Activated naive CD8-positive, alpha-beta T cell treated with anti-CD3 and anti-CD28 coated beads for 36 hours (primary cell): Measurements from ENCODE around the gene PLEKHN1. TPM values are rescaled to one million over a fixed set of nuclear protein-coding genes. Genes with fewer than 3 reads are reported as not detected.
"Not testable (repeated sequence)": the region's sequence is repeated elsewhere in the genome, so short reads cannot be mapped to it uniquely, and the experiment has no call there.

ENCODE experiments used
- DNase-seq: peaks from one replicate; pipeline ENCODE4 v3.0.0; 2021
- H3K27ac Mint-ChIP-seq: one replicate; pipeline ENCODE4 v1.8.0; 2022; ENCODE audit warnings: mild to moderate bottlenecking, moderate library complexity, mixed read lengths
- H3K27me3 Mint-ChIP-seq: one replicate; pipeline ENCODE4 v1.8.0; 2022; ENCODE audit warnings: mild to moderate bottlenecking, mixed read lengths
- H3K36me3 Mint-ChIP-seq: one replicate; pipeline ENCODE4 v1.8.0; 2021; ENCODE audit warnings: mild to moderate bottlenecking, mixed read lengths
- H3K4me1 Mint-ChIP-seq: one replicate; pipeline ENCODE4 v1.8.0; 2021; ENCODE audit warnings: mixed read lengths
- H3K4me3 Mint-ChIP-seq: one replicate; pipeline ENCODE4 v1.8.0; 2022; ENCODE audit warnings: mild to moderate bottlenecking, moderate library complexity, mixed read lengths
- H3K9me3 Mint-ChIP-seq: one replicate; pipeline ENCODE4 v1.8.0; 2022; ENCODE audit warnings: mixed read lengths
- total RNA-seq, 2 experiments: library from RNA; stranded (reverse); gene quantifications; one replicate each; pipeline ENCODE4 v1.2.3, GENCODE V29; 2021

PLEKHN1 gene
- total RNA-seq, 2 experiments from 2014 or later: 0.85 to 1.3 TPM

DNA sequence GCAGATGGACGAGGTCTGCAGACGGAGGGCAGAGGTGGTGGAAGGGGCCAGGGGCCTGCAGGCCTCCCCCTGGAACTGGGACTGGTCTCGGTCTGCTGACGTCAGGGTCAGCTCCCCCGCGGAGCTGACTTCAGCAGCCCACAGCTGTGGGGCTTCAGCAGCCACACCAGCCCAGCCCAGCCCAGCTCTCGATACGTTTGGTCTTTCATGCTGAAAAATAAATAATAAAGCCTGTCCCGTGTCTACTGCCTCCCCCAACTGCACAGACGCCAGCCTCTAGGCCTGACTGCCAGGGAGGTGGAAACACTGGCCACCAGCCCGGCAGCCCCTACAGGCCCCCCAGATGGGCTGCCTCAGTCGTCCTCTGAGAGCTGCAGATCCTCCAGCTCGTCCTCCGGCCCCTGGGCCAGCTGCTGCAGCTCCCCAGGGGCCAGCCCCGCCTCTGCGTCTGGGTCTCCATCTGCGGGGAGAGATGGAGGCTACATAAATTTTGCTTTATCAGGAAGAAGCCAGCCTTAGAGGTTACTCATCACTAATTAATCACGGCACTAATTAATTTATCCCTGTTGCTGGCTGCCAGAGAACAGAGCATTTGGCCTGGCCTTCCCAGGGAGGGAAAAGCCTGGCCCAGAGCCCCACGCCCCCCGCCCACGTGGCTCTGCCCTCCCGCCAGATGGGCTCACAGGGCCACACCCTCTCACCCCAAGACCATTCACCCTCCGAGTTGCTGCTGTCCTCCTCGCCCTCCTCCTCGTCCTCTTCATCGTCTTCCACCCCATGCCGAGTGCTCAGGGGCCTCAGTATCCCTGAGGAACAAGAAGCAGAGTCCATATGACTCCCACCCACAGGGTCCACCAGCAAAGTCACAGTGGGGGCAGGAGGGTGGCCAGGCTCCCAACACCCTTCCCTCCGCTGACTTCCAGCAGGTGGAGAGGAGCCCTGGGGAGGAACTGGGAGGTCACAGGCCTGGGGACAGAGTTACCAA lies 21.6 kb upstream of the PLEKHN1 start:
- Mint-ChIP-seq H3K4me1 (peaks cover 9% of the 10 kb centered on the region), H3K4me3 (peak overlapping the region; percentile 55), H3K9me3 (no peaks in the 10 kb centered on the region), H3K27me3 (peaks cover 30% of the 10 kb centered on the region), H3K36me3 (peaks cover 18% of the 10 kb centered on the region), H3K27ac (no peak overlapping the region)
- no peak for DNase-seq

DNA sequence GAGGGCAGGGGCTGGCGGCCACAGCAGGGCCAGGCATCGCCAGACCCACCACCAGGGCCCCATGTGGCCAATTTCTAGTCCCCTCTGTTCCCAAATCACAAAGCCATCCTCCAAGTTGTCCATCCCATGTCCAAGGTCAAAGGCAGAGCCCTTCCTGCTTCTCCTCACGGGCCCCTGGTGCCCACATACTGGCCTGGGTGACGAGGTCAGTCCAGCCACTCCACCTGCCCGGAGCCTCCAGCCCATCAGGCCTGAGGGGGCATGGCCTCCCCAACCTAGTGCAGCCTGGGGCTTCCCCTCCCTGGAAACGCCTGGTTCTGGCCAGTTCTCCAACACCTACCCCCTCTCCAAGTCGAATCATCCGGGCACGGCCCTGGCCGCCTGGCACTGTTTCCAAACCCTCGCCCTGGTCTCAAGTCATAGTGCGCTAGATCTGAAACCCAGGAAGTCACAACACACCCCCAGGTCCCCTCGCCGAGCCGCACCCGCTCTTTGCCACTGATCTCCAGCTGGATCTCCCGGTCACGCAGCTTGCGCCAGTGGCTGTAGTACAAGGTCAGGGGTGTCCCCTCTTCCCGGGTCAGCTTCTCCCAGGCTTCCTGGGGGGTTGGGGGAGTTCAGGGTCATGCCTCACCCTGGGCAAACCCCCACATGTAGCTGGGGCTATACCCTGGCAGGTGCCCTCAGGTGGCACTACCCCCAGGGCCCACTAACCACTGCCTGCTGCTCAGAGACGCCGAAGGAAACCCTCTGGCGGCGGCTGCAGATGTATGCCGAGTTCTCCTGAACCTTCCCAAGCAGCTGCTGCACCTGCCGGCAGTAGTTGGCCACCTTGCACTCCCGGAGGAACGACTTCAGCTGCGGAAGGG lies 20.4 kb upstream of the PLEKHN1 start:
- H3K27ac Mint-ChIP-seq: peak overlapping the region; percentile 28
- H3K36me3 Mint-ChIP-seq: peaks cover 27% of the 10 kb centered on the region
- no peaks in the 10 kb centered on the region for H3K9me3 Mint-ChIP-seq
- peaks cover 25% of the 10 kb centered on the region for H3K27me3 Mint-ChIP-seq
- H3K4me3 Mint-ChIP-seq: peak overlapping the region; percentile 14
- no peak for DNase-seq
- H3K4me1 Mint-ChIP-seq: peaks cover 6% of the 10 kb centered on the region

DNA sequence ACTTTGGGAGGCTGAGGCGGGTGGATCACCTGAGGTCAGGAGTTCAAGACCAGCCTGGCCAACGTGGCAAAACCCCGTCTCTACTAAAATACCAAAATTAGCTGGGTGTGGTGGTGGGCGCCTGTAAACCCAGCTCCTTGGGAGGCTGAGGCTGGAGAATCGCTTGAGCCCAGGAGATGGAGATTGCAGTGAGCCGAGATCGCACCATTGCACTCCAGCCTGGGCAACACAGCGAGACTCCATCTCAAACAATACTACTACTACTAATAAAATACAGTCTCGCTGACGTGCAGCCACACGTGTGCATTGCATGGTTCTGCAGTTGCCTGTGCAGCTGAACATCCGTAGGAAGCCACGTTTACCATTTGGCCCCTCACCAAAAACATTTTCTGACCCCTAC lies 19.5 kb upstream of the PLEKHN1 start:
- H3K9me3 Mint-ChIP-seq, H3K4me3 Mint-ChIP-seq, H3K4me1 Mint-ChIP-seq, H3K27ac Mint-ChIP-seq, DNase-seq: not testable (repeated sequence)
- peaks cover 19% of the 10 kb centered on the region for H3K27me3 Mint-ChIP-seq
- peaks cover 33% of the 10 kb centered on the region for H3K36me3 Mint-ChIP-seq

DNA sequence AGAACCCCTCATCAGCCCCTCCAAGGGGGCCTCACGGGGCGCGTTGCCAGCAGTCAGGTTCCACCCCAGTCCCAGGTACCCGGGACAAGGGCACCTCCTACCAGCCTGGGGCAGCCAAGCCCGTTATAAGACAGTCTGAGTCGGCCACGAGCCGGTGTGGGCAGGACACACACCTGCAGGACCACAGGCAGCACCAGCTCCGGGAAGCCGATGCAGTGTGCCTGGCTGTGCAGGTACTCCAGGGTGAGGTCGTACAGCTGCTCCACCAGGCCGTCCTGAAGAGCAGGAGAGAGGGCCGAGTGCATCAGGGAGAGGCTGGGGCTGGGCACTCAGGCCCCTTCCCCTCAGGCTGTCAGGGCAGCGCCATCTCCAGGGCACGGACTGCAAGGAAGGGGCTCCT lies 18.3 kb upstream of the PLEKHN1 start:
- no peaks in the 10 kb centered on the region for H3K9me3 Mint-ChIP-seq
- no peak overlapping the region for H3K4me3 Mint-ChIP-seq
- no peak overlapping the region for H3K27ac Mint-ChIP-seq
- peaks cover 35% of the 10 kb centered on the region for H3K36me3 Mint-ChIP-seq
- DNase-seq: no peak
- H3K4me1 Mint-ChIP-seq: peaks cover 3% of the 10 kb centered on the region
- H3K27me3 Mint-ChIP-seq: peaks cover 16% of the 10 kb centered on the region

DNA sequence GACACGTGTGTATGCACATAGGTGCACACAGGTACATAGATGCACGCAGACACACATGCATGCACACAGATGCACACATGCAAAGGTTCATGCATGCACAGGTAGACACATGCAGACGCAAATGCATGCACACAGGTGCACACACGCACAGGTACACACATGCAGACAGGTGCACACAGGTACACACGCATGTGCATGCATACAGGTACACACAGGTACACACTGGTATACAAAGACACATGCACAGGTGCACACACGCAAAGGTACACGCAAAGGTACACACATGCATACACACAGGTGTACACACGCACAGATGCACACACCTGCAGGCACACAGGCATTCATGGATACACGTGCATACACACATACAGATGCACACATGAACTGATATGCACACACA lies 16.0 kb upstream of the PLEKHN1 start:
- no peak overlapping the region for H3K27ac Mint-ChIP-seq
- peaks cover 36% of the 10 kb centered on the region for H3K36me3 Mint-ChIP-seq
- no peak overlapping the region for H3K4me3 Mint-ChIP-seq
- no peaks in the 10 kb centered on the region for H3K27me3 Mint-ChIP-seq
- no peaks in the 10 kb centered on the region for H3K9me3 Mint-ChIP-seq
- no peaks in the 10 kb centered on the region for H3K4me1 Mint-ChIP-seq
- DNase-seq: no peak

DNA sequence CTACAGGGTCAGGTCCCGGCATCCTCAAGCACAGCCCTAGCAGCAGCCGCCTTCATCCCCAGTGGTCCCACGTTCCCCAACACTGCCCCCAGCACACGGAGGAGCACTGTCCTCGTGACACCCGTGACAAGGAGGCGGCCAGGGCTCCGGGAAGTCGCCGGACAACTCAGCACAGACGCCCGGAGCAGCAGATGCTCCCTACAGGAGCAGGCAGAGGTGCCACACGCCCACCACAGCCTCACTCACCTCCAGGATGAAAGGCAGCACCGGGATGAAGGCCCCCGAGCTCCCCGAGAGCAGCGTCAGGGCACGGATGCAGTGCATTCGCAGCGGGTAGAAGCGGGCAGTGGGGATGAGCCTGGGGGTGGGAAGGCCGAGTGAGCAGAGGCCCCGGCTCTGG lies 15.4 kb upstream of the PLEKHN1 start:
- no peak for DNase-seq
- Mint-ChIP-seq H3K27me3 (no peaks in the 10 kb centered on the region), H3K9me3 (no peaks in the 10 kb centered on the region), H3K27ac (no peak overlapping the region), H3K36me3 (peaks cover 34% of the 10 kb centered on the region), H3K4me1 (no peaks in the 10 kb centered on the region), H3K4me3 (no peak overlapping the region)

DNA sequence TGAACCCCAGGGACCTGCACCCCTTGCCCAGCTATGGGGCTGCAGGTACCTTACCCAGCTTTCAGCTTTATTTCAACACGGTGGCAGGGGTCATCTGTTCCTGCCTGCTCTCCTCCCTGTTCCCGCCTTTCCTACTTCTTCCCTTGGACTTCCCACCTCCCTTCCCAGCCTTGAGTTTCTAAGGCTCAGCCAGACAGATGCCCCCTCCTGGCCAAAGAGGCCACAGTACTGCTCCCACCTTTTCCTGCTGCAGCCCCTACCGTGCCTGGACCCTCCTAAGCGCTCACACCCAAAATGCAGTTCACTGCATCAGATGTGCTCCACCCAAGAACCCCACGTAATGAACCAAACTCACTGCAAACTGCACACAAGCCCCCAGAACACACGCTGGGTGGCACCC lies 14.9 kb upstream of the PLEKHN1 start:
- Mint-ChIP-seq H3K27ac (no peak overlapping the region), H3K27me3 (no peaks in the 10 kb centered on the region), H3K4me3 (no peak overlapping the region), H3K4me1 (no peaks in the 10 kb centered on the region), H3K36me3 (peaks cover 32% of the 10 kb centered on the region), H3K9me3 (no peaks in the 10 kb centered on the region)
- DNase-seq: no peak

DNA sequence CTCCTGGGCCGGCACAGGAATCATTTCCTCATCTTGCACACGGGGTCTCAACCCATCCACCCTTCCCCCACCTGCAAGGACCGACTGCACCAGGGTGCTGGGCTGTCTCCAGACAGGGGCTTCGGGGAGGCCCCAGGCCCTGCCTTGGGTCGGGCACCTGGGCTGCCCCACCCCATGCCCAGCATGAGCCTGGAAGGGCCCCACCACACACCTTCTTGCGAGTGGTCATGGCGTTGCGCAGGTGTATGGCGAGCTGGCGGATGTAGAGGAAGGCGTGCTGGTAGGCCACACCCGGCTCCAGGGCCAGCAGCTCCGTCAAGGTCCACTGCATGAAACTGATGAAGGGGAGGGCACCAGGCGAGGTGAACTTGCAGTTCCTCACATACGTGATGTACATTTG lies 14.1 kb upstream of the PLEKHN1 start:
- H3K27ac Mint-ChIP-seq: no peak overlapping the region
- H3K36me3 Mint-ChIP-seq: peaks cover 30% of the 10 kb centered on the region
- DNase-seq: no peak
- H3K4me1 Mint-ChIP-seq: peaks cover 3% of the 10 kb centered on the region
- H3K4me3 Mint-ChIP-seq: no peak overlapping the region
- no peaks in the 10 kb centered on the region for H3K27me3 Mint-ChIP-seq
- no peaks in the 10 kb centered on the region for H3K9me3 Mint-ChIP-seq

DNA sequence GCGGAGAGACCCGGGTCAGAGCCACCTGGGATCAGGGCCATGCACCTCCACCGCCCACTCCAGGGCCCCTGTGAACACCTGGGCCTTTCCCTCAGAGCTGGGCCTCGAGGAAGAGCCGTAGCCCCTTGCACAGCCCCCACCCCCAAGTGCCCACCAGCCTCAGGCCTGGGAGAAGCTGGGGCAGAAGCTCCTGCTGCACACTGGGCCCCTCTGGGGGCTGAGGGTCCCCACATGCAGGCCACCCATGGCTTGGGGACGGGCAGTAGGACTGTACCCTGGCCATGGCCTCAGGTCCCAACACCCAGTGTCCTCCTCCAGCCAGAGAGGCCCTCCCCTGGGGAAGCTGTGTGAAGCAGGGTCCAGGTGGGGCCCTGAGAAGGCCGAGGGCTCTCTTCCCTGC lies 13.7 kb upstream of the PLEKHN1 start:
- H3K36me3 Mint-ChIP-seq: peaks cover 32% of the 10 kb centered on the region
- H3K4me3 Mint-ChIP-seq: no peak overlapping the region

DNA sequence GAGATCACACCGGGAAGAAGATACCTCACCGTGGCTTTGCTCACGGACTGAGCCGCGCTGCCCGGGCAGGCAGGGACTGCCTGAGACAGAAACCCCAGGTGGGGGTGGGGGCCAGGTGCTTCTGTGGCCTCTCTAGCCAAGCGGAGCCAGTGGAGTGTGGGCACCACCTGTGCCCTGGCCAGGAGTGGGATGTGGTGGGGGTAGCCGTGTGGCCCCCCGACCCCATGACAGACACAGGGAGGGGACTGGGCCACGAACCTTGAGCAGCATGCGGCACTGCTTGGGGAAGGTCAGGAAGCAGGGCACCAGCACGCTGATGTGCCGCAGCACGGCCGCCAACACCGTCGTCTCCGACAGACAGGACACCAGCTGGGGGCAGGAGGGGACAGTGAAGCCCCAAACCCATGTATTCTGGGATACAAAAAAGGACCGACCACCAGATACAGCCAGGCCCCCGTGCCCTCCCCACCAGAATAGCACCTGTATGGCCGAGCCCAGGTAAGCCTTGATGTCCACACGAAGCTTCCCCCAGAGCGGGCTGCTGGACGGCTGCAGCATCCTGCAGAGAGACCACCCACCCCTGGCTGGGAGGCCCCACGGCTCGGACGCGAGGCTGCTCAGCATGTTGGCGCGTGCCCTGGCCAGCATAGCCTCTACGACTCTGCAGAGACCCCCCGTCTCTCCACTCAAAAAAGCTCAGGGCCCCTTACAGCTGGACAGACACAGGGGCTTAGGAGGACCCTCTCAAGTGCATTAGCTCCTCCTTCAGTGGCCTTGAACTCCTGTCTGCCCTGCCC lies 12.6 kb upstream of the PLEKHN1 start:
- H3K27me3 Mint-ChIP-seq: no peaks in the 10 kb centered on the region
- H3K9me3 Mint-ChIP-seq: no peaks in the 10 kb centered on the region
- peaks cover 12% of the 10 kb centered on the region for H3K4me1 Mint-ChIP-seq
- no peak overlapping the region for H3K27ac Mint-ChIP-seq
- no peak overlapping the region for H3K4me3 Mint-ChIP-seq
- no peak for DNase-seq
- H3K36me3 Mint-ChIP-seq: peaks cover 38% of the 10 kb centered on the region

More for the DNA sequence above, 13.7 kb upstream of the PLEKHN1 start:
- no peak for DNase-seq
- no peaks in the 10 kb centered on the region for H3K9me3 Mint-ChIP-seq
- no peaks in the 10 kb centered on the region for H3K27me3 Mint-ChIP-seq
- H3K4me1 Mint-ChIP-seq: peaks cover 5% of the 10 kb centered on the region
- no peak overlapping the region for H3K27ac Mint-ChIP-seq

DNA sequence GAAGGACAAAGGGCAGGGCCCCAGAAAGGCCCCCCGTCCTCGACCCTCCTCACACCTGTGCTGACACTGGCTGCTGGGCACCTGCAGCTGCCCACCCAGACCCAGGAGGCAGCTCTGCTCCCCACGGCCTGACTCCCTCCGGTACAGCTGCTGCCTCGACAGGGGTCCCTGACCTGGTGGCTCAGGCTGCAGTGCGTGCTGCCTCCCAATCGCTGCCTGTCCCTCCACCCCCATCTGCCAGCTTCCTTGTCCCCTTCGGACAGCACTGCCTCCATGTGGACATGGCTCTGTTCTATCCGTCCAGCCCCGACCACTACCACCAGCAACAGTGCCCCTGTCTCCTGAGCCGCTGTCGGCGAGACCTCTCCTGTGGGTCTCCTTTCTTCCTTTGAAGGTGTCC lies 11.4 kb upstream of the PLEKHN1 start:
- Mint-ChIP-seq H3K4me1 (peaks cover 12% of the 10 kb centered on the region), H3K4me3 (no peak overlapping the region), H3K27me3 (no peaks in the 10 kb centered on the region), H3K36me3 (peaks cover 36% of the 10 kb centered on the region), H3K9me3 (no peaks in the 10 kb centered on the region), H3K27ac (no peak overlapping the region)
- DNase-seq: no peak

DNA sequence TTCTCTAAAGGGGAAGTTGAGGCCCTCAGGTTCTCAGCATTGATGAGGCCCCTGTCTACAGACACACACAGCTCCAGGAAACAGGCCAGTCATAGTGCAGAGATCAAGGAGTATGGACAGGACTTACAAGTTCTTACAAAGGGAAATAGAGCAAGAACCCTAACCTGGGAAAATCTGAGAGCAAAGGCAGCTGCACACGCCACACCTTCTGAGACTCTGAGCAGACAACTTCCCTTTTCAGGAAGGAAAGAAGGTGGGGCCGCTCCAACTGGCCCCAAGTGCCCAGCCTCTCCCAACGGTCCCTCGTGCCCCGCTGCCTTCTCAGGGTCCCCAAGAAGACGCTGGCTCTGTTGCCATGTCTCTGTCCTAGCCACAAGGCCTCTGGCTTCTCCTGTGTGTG lies 10.8 kb upstream of the PLEKHN1 start:
- Mint-ChIP-seq H3K4me1 (peaks cover 12% of the 10 kb centered on the region), H3K36me3 (peaks cover 32% of the 10 kb centered on the region)

DNA sequence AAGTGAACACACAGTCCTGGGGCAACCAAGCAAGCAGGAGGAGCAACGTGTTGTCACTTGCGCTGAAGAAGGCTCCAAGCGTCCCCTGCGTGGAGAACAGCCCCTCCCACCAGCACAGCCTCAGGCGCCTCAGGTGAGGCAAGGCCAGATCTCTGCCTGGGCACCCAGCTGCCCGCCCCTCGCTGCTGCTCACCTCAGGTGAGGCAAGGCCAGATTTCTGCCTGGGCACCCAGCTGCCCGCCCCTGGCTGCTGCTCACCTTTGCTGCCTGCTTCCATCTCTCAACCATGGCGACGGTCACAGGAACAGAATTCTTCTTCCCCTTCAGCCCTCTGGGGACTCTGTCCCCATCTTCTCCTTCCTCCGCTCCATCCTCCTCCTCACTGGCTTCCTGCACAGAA lies 9.6 kb upstream of the PLEKHN1 start:
- no peak overlapping the region for H3K4me3 Mint-ChIP-seq
- H3K27me3 Mint-ChIP-seq: no peaks in the 10 kb centered on the region
- peaks cover 22% of the 10 kb centered on the region for H3K36me3 Mint-ChIP-seq
- no peak for DNase-seq
- no peaks in the 10 kb centered on the region for H3K9me3 Mint-ChIP-seq
- H3K27ac Mint-ChIP-seq: no peak overlapping the region
- peaks cover 12% of the 10 kb centered on the region for H3K4me1 Mint-ChIP-seq

More for the DNA sequence above, 10.8 kb upstream of the PLEKHN1 start:
- Mint-ChIP-seq H3K27me3 (no peaks in the 10 kb centered on the region), H3K27ac (no peak overlapping the region), H3K9me3 (no peaks in the 10 kb centered on the region), H3K4me3 (no peak overlapping the region)
- no peak for DNase-seq

DNA sequence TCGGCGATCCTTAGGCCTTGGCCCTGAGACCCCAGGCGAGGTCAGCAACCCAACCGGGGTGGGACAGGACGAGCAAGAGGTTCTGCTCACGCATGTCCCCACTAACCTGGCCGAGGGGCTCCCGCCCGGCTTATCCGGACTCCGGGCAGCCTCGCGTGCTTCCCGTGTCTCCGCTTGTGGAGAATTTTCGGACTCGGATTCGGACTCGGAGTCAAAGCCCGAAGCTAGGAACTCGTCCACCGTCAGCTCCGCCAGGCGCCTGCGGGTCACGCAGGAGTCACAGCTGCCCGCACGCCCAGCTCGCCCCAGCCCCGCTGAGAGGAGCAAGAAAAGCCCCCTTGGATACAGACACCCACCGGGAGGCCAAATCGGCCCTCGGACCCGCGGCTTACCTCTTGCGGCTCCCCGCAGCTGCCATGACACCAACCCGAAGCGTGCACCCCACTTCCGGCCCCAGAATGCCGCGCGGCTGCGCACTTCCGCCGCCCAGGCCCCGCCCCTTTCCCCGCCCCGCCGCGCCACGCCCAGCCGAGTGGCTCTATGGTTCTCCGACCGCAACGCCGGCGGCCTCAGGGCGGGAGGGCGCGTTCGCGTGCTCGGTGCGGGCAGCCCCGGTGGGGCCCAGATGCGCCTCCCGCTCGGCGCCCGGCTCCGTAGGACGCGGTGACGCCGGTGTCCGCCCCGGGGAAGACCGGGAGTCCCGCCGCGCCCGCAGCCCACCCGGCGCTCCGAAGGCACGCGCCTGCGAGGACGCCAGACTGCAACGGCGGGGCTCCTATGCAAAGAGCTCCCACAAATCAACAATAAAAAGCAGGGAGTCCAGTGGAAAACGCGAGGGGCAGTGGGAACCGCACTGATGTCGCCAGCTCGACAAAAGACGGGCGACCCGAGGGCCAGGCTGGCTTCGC lies 7.2 kb upstream of the PLEKHN1 start, which contains the start of gene NOC2L:
NOC2L (minus strand) TSS at position 434 of the 908 bp plus-strand sequence; CDS start at position 418, 16 bp downstream.
- peak within 1 kb of the TSS; percentile 99 for H3K4me3 Mint-ChIP-seq
- peak; percentile 94 for DNase-seq
- no peaks in the 10 kb centered on the region for H3K9me3 Mint-ChIP-seq
- H3K27ac Mint-ChIP-seq: peak within 1 kb of the TSS; percentile 84
- H3K4me1 Mint-ChIP-seq: peaks cover 15% of the 10 kb centered on the region
- no peaks in the 10 kb centered on the region for H3K27me3 Mint-ChIP-seq
- H3K36me3 Mint-ChIP-seq: peaks cover 19% of the 10 kb centered on the region
